Ramos (cell line): ENCODE measurements around the gene ABCC11.
"Not testable (repeated sequence)": the region's sequence is repeated elsewhere in the genome, so short reads cannot be mapped to it uniquely, and the experiment has no call there.

Experiments
- in situ Hi-C: fragments of 300-500 bp; cut with MboI; formaldehyde crosslinking; loops from one replicate; pipeline ENCODE4 v1.14.3; 2022; ENCODE audit warnings: low sequenced_read_pairs; ENCODE audit not compliant: unreplicated experiment

Gene ABCC11

DNA sequence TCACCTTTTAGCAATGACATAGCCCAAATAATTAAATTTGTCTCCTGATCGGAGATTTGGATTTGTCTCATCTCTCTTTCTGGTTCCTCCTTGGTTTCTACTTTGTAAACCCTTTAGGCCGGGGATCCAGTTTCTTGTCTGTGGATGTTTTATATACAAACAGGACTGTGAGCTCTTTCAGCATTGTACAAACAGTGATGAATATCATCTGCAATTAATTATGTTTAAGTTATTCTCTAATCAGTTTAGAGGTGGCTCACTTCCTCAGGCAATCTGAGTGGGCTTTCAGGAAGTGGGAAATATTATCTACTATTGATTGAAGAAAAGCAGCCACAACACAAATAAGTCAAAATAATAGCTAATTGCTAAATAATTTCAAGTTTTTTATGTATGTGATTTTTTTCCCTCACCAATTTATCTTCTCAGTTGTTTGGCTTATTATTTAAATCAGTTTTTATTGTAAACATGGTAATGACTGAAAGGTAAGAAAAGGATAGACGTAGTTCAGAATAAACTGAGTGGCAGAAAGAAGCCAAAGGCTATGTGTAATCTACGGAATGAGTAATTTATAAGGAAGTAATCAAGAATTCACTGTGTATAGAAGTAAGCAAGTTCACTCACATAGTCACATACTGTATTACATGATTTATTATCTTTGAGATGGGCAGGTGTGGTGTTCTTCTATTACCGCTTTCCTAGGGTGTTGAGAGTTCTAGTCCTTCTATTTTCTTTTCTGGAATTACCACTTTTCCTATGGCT is 3.4 kb upstream of the ABCC11 start:
- in situ Hi-C loops: no loop called here

DNA sequence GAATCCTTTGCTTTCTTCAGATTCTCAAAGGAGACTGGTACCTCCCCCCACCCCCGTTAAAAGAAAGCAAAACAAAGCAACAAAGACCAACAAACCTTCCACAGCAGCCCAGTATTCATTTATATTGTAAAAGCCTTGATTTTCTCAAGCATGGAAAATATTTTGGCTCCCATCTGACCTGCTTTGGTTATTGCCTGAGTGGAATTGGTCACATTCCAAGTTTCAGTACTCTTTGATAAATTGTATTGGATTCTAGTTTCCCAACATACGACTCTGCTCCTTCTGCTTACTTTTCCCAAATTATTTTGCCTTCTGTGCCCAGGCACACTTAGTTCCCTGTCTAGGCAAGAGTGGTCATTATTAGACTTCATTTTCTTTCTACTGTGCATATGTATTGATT is 1.3 kb downstream of the ABCC11 start:
- in situ Hi-C loops: no loop called here

DNA sequence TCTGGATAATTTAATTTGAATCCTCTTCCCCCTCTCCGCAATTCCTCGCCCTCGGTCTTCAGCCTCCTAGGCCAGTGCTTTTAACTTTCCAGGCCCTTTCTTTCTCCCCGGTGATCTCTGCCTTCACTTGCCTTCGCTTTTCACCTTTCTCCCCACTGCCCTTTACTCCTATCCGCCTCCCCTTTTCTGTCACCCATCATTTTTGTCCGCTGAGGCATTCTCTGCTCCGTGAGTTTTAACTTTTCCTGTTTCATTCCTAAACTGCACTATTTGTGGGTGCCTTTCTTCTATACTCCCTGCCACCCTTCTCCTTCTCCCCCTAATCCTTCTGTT is 2.5 kb downstream of the ABCC11 start:
- in situ Hi-C loops: no loop called here

DNA sequence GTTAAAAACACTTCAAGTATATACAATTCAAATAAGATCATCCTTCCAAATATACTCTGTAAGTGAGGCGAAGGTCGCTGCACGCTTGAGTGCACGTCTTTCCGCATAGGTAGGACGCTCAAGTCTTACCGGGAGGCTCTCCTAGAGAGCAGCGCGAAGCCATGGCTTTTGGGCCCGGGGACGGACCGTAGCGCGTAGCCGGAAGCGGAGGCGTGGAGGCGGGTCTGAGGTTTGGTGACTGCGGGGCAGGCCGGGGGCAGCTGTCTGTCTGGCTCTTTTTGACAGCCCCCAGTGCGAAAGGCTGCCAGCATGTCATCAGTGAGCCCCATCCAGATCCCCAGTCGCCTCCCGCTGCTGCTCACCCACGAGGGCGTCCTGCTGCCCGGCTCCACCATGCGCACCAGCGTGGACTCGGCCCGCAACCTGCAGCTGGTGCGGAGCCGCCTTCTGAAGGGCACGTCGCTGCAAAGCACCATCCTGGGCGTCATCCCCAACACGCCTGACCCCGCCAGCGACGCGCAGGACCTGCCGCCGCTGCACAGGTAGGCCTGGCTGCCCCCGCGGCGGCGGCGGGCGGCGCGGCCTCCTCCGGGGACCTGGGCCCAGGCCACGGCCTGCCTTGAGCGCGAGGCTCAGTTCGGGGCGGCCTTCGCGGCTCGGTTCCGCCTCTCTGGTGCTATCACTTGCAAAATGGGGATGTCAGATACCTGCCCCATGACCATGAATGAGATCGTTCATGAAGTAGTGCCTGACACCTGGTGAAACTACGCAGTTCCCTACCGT is 3.1 kb downstream of the ABCC11 start, which contains the start of gene LONP2:
Gene LONP2 (plus strand): TSS at position 221 of the 783 bp plus-strand sequence. CDS start 89 bp downstream, at position 310.
- in situ Hi-C loops: no loop called here

DNA sequence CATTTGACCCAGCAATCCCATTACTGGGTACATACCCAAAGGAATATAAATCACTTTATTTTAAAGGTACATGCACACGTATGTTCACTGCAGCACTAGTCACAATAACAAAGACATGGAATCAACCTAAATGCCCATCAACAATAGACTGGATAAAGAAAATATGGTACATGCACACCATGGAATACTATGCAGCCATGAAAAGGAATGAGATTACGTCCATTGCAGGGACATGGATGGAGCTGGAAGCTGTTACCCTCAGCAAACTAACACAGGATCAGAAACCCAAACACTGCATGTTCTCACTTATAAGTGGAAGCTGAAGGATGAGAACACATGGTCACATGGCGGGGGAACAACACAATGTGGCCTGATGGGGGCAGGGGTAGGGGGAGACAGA is 7.2 kb downstream of the ABCC11 start:
- in situ Hi-C loops: not testable (repeated sequence)

DNA sequence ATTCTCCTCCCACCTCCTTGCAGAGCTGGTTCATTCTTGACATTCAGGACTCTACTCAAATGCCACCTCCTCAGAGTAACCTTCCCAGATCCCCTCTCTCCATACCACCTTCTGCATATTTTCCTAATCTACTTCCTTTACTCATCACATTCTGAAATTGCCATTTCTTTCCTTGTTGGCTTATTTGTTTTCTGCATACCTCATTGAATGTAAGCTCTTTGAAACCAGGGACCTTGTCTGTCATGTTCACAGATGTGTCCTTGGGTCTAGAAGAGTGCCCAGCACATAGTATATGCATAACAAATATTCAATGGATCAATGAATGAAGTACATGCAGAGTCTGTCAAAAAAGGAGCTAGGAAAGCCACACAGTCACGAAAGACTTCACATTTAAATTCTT is 11.1 kb downstream of the ABCC11 start:
- in situ Hi-C loops: loop anchor here (5.0 to 10.0 kb wide), 2 partner anchors 289 to 396 kb away; no protein-coding TSS in a partner anchor

DNA sequence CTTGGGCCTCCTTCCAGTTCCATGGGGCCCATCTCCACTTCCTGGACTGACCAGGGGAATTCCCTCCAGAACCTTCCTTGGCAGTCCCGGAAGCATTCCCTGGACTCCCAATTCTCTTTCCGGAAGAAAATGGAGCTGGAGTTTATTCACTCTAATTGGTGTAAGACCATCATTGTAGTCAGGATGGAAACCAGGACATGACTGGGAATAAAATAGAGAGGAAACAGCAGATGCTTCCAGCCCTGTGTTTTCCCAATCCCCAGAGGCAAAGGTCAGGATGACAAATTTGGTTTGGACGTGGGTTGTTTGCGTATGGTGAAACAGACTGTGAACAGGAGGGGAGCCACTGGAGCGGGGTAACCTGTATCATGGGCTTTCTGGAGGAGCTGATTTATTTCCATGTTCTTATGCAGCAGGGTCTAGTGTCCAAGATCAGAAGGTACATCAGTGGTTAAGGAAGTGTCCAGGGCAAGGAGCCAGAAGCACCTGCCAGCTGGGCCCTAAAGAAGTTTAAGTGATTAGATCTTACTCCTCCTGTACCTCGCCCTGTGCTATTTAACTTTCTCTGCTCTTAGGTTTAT is 11.7 kb downstream of the ABCC11 start:
- in situ Hi-C loops: loop anchor here (5.0 to 10.0 kb wide), 2 partner anchors 289 to 397 kb away; no protein-coding TSS in a partner anchor

DNA sequence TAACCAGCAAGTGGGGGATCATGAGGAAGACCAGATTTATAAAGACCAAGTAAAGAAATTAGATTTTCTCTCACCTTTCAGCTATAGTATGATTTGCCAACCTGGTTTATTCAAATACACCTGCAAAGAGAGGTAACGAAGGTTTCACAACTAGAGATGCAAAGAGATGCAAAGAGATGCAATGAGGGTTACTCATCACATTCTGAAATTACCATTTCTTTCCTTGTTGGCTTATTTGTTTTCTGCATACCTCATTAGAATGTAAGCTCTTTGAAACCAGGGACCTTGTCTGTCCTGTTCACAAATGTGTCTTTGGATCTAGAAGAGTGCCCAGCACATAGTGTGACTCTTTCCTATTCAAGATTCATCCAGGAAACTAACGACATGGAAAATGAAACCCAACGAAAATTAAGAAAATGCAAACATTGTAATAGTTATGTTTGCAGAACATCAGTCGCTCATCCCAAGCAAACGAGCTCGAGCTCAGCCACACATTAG is 12.2 kb downstream of the ABCC11 start:
- in situ Hi-C loops: loop anchor here (5.0 to 10.0 kb wide), 2 partner anchors 290 to 397 kb away; no protein-coding TSS in a partner anchor

DNA sequence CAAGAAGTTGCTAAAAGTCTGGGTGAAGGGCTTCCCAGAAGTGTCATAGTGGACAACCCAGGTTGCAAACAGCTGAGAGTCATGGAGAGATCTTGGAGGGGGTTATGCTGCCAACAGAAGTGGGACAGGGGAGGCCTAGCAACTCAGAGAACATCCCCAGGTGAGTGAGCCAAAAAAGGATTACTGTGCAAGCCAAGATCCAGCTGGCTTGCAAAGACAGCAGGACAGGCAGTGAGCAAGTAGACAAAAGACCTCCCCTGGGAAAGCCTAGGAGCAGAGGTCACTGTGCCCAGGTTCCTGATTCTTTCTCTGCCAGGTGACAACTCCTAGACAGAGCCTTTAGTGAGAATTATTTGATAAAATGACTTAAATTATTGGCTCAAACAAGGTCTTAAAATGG is 12.7 kb downstream of the ABCC11 start:
- in situ Hi-C loops: loop anchor here (5.0 to 10.0 kb wide), 2 partner anchors 290 to 398 kb away; no protein-coding TSS in a partner anchor

DNA sequence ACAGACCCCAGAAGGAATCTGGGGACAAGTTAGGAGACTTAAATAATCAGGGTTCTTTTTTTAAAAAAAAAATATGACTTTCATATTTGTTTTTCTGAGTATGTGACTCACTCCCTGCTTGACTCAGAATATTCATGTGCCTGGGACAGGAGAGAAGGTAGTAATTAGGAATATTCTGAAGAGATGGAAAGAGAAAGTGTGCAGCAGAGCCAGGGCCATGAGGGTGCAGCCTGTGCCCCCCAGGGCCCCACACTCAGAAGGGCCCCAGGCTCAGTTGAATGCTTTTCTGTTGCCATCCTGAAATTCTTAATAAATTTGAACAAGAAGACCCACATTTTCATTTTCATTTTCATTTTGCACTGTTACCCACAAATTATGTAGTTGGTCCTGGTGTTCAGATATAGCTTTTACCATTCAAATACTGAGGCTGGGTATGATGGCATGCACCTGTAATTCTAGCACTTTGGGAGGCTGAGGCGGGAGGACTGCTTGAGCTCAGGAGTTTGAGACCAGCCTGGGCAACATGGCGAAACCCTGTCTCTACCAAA is 14.8 kb downstream of the ABCC11 start:
- in situ Hi-C loops: loop anchor here (10.0 kb wide), 1 partner anchor 292 kb away; no protein-coding TSS in a partner anchor

DNA sequence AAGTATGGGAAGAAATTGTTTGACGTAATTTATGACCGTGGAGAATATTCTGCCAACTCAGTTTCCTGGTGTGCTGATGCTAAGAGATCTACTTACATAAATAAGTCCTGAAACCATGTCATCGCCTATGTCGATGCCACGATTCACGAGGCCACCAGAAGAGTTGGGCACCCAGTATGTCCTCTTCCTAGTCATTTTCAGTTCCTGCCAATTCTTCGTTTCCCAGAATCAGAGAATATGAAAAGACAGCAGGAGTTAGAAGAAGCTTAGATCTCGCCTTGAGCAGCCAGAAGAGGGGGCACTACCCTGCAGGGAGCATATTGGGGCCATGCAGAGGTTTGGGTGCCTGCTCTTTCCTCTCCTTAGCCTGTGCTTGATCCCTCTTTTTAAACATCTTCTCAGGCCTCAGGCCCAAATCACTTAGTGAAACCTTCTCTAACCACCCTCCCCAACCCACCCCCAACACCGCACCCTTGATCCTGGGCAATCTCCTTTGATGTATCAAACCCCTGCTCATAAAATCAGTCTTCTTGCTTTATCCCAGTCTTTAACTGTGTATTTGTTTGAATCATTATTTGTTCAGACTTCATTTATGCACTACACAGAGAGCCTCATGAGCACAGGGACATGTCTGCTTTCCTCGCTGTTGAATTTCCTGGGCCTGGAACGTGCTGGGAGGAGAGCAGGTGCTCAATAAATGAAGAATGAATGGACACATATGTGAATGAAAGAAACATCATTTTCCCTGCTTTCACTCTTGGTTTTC is 15.4 kb downstream of the ABCC11 start:
- in situ Hi-C loops: loop anchor here (10.0 kb wide), 1 partner anchor 293 kb away; no protein-coding TSS in a partner anchor

DNA sequence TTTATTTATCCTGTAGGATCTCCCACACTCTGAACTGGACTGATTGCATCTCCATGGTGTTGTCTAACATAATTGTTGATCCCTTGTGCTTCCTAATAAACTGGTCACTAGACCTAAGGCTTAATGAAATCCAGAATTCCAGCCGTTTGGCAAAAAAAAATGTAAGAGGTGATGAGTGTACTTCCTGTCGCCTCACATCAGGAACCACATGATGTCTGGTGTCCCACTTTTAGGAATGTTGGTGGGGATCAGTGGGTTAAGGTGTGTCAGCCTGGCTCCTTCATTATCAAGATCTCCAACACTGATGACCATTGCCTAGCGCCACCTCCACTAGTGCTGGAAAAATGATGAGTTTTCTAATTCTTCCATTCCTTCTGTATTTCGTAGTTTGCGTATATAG is 21.9 kb downstream of the ABCC11 start:
- in situ Hi-C loops: no loop called here

DNA sequence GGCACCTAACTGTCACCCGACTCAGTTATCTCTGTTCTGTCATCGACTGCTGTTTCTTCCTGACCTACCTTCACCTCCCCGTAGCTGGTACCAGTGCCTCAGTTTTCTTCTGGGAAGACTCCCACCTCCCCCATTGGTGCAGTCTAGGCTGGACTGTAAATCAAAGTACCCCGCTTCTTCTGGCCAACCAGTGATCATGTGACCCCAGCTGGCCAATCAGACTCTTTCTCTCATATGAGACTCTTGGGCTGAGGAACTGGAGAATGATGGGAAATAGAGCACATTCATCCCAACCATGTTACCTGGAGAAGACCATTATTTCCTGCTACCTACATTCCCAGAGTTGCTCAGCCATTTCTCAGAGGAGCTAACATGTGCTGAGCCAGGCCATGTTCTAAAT is 23.8 kb downstream of the ABCC11 start:
- in situ Hi-C loops: no loop called here

DNA sequence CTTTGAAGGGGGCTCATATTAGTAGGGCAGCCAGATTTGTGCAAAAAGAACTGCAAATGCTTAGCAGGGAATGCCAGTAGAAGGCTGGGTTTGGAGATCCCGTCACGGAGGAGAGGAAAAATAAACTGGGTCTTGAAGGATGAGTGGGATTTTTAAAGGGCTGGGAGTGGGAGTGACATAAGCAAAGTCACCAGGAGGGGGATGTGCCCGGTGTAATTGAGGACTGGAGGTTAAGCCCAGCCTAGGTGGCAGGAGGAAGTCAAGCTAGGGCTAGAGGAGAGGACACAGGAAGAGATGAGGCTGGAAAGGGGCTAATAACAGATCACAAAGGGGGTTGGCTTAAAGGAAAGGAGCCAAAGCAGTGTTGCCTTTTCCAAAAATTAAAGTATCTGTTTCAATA is 26.4 kb downstream of the ABCC11 start:
- in situ Hi-C loops: no loop called here

DNA sequence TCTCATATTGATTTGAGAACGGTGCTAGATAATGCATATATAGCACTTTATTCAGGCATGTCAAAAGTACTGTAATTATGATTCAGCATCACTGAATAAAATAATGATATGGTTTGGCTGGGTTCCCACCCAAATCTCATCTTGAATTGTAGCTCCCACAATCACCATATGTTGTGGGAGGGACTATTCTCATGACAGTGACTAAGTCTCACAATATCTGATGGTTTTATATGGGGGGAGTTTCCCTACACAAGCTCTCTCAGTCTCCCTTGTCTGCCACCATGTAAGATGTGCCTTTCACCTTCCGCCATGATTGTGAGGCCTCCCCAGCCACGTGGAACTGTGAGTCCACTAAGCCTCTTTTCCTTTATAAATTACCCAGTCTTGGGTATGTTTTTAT is 28.9 kb downstream of the ABCC11 start:
- in situ Hi-C loops: no loop called here

DNA sequence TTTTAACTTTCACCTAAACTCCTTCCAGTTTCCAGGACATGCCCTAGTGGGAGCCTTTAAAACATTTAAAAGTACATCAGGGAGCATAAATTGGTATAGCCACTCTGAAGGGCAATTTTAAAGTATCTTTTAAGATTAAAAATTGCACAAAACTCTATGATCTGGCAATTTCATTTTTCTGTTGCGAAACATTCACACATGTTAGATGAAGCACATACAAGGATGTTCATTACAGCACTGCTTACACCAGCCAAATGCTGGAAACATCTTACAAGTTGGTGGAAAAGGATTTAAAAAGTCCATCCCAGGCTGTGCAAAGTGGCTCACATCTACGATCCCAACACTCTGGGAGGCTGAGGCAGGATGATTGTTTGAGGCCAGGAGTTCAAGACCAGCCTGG is 29.6 kb downstream of the ABCC11 start:
- in situ Hi-C loops: no loop called here

DNA sequence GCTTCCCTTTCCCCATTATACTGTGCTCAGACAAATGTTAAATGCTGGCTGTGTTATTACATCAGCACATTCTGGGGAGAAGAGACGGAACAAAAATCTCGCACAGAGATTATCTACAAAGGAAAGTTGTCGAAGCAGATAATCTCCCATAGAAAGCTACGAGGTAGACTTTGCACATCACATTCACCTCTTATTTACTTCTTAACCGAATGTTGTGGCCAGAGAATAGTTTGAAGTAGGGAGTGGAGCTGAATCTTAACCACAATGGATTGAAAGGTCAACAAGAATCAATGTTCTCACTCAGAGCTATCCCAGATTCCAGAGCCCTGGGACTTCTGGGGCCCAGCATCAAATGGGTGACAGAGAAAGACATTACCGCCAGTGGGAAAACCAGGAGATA is 31.6 kb downstream of the ABCC11 start:
- in situ Hi-C loops: no loop called here

DNA sequence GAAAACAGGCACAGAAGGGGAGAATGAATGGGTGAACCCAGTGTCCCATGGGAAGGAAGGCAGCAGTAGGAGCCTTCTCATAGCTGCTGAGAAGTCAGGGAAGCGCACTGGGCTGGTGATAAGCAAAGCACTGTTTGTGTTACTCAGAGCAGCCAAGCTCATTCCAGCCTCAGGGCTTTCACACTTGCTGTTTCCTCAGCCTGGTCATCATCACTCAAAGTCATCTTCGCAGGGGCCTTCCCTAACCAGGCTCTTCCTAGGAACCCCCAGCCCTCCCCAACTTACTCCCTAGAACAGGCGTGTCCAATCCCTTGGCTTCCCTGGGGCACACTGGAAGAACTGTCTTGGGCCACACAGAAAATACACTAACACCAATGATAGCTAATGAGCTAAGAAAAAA is 35.3 kb downstream of the ABCC11 start:
- in situ Hi-C loops: no loop called here

DNA sequence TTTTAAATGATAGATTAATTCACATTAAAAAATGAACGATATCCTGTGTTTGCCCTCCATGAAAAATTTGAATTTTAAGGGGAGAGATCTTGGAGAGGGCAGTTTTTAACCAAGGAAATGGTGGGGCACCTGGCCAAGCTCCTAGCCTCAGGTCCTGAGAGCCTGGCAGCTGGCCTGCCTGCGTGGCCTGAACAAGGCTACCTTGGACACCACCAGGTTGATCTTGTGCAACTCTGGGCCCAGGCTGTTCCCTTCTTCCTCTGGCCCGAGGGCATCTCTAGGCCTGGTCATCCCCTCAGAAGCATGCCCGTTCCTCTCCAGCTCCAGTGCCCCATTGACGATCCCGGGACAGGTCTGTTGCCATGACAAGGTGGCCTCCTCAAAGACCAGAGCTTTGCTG is 36.6 kb downstream of the ABCC11 start:
- in situ Hi-C loops: no loop called here
